Erythroblast (primary cell): ENCODE results near the gene QRFPR.

Source experiments
- GATA1 ChIP-seq: IDR thresholded peaks from 2 replicates; pipeline ENCODE4 v1.6.1; 2011; ENCODE audit warnings: low read depth, mild to moderate bottlenecking, control low read depth, low read length, moderate library complexity
- POLR2A ChIP-seq: IDR thresholded peaks from 2 replicates; pipeline ENCODE4 v1.6.1; 2011; ENCODE audit warnings: mild to moderate bottlenecking, low read length

DNA sequence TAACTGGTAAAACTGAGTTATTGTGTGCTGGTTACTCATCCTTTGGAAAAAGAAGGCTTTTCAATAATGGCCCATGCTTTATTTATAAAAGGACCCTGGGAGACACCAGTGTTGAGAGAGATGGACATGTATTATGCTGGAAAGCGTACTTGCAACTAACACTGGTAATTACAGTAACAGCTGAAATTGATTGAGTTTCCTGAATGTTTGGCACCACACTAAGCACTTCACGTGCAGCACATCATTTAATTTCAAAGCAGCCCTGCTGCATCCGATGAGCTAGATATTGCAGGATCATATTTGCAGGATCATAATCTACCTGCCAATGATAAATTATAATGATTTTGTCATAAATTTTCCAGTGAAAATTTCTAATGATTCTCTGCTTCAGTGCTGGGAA, 81.5 kb downstream of the QRFPR start:
- TF ChIP-seq POLR2A (no peak), GATA1 (no peak)
